K562 (cell line): ENCODE measurements around the gene ANKRD24. TPM values are rescaled to one million over a fixed set of nuclear protein-coding genes. Genes with fewer than 3 reads are reported as not detected.

Experiments used
- ATAC-seq: fragments of 200-7000 bp; cut with Tn5 transposase; 3 replicates; pipeline ENCODE4 v1.9.1; 2020; ENCODE audit warnings: moderate library complexity
- BruUV-seq: library from RNA; stranded (reverse); fragments of 400-500 nt; replicated peaks from 2 replicates; lab custom pipeline; 2021; lab: Mats Ljungman, UMichigan
- CTCF ChIA-PET: fragments of 300-600 bp; formaldehyde crosslinking; extraction: SDS; loops from one replicate; lab custom pipeline; 2021; ENCODE audit warnings: low intra/inter-chr PET ratio; lab: Yijun Ruan, JAX
- POLR2A ChIA-PET: fragments of 300-600, 350-650 bp; sonication (Branson Sonifier 250); formaldehyde crosslinking; extraction: SDS; loops from one replicate; lab custom pipeline; 2021; ENCODE audit warnings: antibody characterized with exemption, inconsistent platforms; lab: Yijun Ruan, JAX
- DNase-seq, 4 experiments: peaks; one replicate each; pipeline versions ENCODE4 v3.0.0 to v3.0.0-alpha.2; 2011 to 2018; ENCODE audit warnings: low spot score in 3 of 4, mixed read lengths in 3 of 4; ENCODE audit errors: extremely low read depth in 1 of 4
- FAIRE-seq: peaks from 2 replicates; lab custom pipeline; 2011; peaks lifted over from hg19 to GRCh38; lab: Jason Lieb, UNC
- H2AFZ ChIP-seq: 2 replicates; pipeline ENCODE4 v1.6.0; 2011; ENCODE audit warnings: low read depth, low read length, control low read depth, inconsistent platforms
- H3K27ac ChIP-seq: fragments of 200-600 bp; 3 replicates; pipeline ENCODE4 v1.8.0; 2011; ENCODE audit warnings: low read depth, mild to moderate bottlenecking, control low read depth, inconsistent platforms, low read length, moderate library complexity, mixed read lengths; ENCODE audit errors: extremely low read depth
- H3K27me3 ChIP-seq, 2 experiments: fragments of 300-600 bp in 1 of 2; 2 replicates in 1 of 2; 3 replicates in 1 of 2; pipeline versions ENCODE4 v1.6.0 to v1.8.0; 2011; ENCODE audit warnings: inconsistent platforms in 2 of 2, low read length in 2 of 2, mild to moderate bottlenecking in 1 of 2, mixed read lengths in 1 of 2, moderate library complexity in 1 of 2; ENCODE audit not compliant: control insufficient read depth in 2 of 2, insufficient read depth in 2 of 2
- H3K36me3 ChIP-seq: fragments of 300-600 bp; 3 replicates; pipeline ENCODE4 v1.8.0; 2011; ENCODE audit warnings: mild to moderate bottlenecking, low read length, inconsistent platforms; ENCODE audit not compliant: control insufficient read depth, insufficient read depth
- H3K4me1 ChIP-seq, 2 experiments: fragments of 200-600 bp in 1 of 2; replicated peaks in 1 of 2; 2 replicates in 1 of 2; 3 replicates in 1 of 2; pipeline versions ENCODE4 v1.5.1 to v1.8.0; 2011; ENCODE audit warnings: inconsistent platforms in 2 of 2, low read length in 2 of 2, mild to moderate bottlenecking in 1 of 2, mixed read lengths in 1 of 2, moderate library complexity in 1 of 2; ENCODE audit not compliant: control insufficient read depth in 2 of 2, insufficient read depth in 2 of 2
- H3K4me2 ChIP-seq: 2 replicates; pipeline ENCODE4 v1.6.1; 2011; ENCODE audit warnings: low read length, control low read depth, inconsistent platforms, mixed read lengths; ENCODE audit not compliant: insufficient read depth
- H3K4me3 ChIP-seq: fragments of 200-600 bp; sonication (generic), shearing (Covaris generic); 2 replicates; pipeline ENCODE4 v1.5.1; 2016; ENCODE audit warnings: control low read depth, inconsistent platforms
- H3K79me2 ChIP-seq: fragments of 200-600 bp; 3 replicates; pipeline ENCODE4 v1.8.0; 2011; ENCODE audit warnings: low read length, inconsistent platforms; ENCODE audit not compliant: control insufficient read depth, insufficient read depth
- H3K9ac ChIP-seq, 2 experiments: 2 replicates each; pipeline versions ENCODE4 v1.6.0 to v1.6.1; 2011; ENCODE audit warnings: low read depth in 2 of 2, low read length in 2 of 2, control low read depth in 1 of 2, inconsistent platforms in 1 of 2, mild to moderate bottlenecking in 1 of 2, mixed read lengths in 1 of 2; ENCODE audit not compliant: insufficient read depth in 1 of 2
- H3K9me1 ChIP-seq: one replicate; pipeline ENCODE4 v1.6.0; 2011; ENCODE audit warnings: inconsistent platforms, mild to moderate bottlenecking, low read length, moderate library complexity; ENCODE audit not compliant: control insufficient read depth, insufficient read depth
- H3K9me3 ChIP-seq: replicated peaks from 2 replicates; pipeline ENCODE4 v1.5.1; 2011; ENCODE audit warnings: low read depth, low read length, inconsistent platforms; ENCODE audit not compliant: control insufficient read depth, insufficient read depth
- H4K20me1 ChIP-seq: replicated peaks from 2 replicates; pipeline ENCODE4 v1.6.1; 2011; ENCODE audit warnings: low read length, inconsistent platforms, mixed read lengths; ENCODE audit not compliant: control insufficient read depth, insufficient read depth
- HMG20B ChIP-seq: fragments of 250-450 bp; sonication (Bioruptor Pico); IDR thresholded peaks from 2 replicates; pipeline ENCODE4 v1.5.0; 2021; ENCODE audit warnings: mild to moderate bottlenecking
- NBN ChIP-seq: fragments of 450-650 bp; IDR thresholded peaks from 2 replicates; pipeline ENCODE4 v1.6.1; 2016; ENCODE audit warnings: low read depth, mild to moderate bottlenecking
- NFRKB ChIP-seq: fragments of 450-650 bp; IDR thresholded peaks from 2 replicates; pipeline ENCODE4 v1.6.1; 2016; ENCODE audit warnings: low read depth
- PCBP1 ChIP-seq: fragments of 200-400 bp; formaldehyde crosslinking; IDR thresholded peaks from 2 replicates; pipeline ENCODE4 v1.6.1; 2018; ENCODE audit warnings: mild to moderate bottlenecking, low read depth, low read length; ENCODE audit not compliant: poor library complexity, severe bottlenecking
- TFAP4 ChIP-seq: sonication (generic); formaldehyde crosslinking; IDR thresholded peaks from 2 replicates; pipeline ENCODE4 v1.8.0; 2022; ENCODE audit warnings: missing genetic modification reagents, mild to moderate bottlenecking, moderate library complexity, borderline replicate concordance
- YY1 ChIP-seq, 3 experiments: IDR thresholded peaks; 2 replicates each; pipeline ENCODE4 v1.6.1; 2011; ENCODE audit warnings: low read length in 2 of 3, mild to moderate bottlenecking in 2 of 3, moderate library complexity in 2 of 3, borderline replicate concordance in 1 of 3, control low read depth in 1 of 3, low read depth in 1 of 3; ENCODE audit not compliant: insufficient read depth in 3 of 3, insufficient replicate concordance in 2 of 3, control insufficient read depth in 1 of 3, insufficient read length in 1 of 3; ENCODE audit errors: extremely low read depth in 1 of 3
- ZNF24 ChIP-seq: fragments of 450-650 bp; IDR thresholded peaks from 2 replicates; pipeline ENCODE4 v1.6.1; 2016
- ZNF318 ChIP-seq, 2 experiments: fragments of 450-650 bp; IDR thresholded peaks; 2 replicates each; pipeline ENCODE4 v1.6.1; 2016; ENCODE audit warnings: mild to moderate bottlenecking in 2 of 2, borderline replicate concordance in 1 of 2, low read depth in 1 of 2, moderate library complexity in 1 of 2
- WGBS: fragments of 100-300 bp; shearing (Covaris generic); methylation state at CpG from one replicate; pipeline ENCODE4 v1.1.6; 2016; ENCODE audit warnings: low coverage, mixed read lengths; ENCODE audit not compliant: insufficient coverage; ENCODE audit errors: missing lambda C conversion rate; 5-methylcytosine and 5-hydroxymethylcytosine counted together
- in situ Hi-C: fragments of 300-500 bp; cut with MboI; formaldehyde crosslinking; loops from 4 replicates; pipeline ENCODE4 v1.15.0; 2018; ENCODE audit warnings: inconsistent platforms, mixed read lengths
- intact Hi-C: fragments of 100-400 bp; cut with micrococcal nuclease; formaldehyde crosslinking; loops from 2 replicates; pipeline ENCODE4 v1.14.2; 2022
- polyA plus RNA-seq, 8 experiments: library from polyadenylated mRNA; depleted of rRNA in 4 of 8; stranded (reverse) in 5 of 8; unstranded in 3 of 8; fragments of >200 nt; fragmentation: Nextera tagmentation in 2 of 8; fragmentation: Illumina TruSeq in 1 of 8; extraction: Ambion mirVana in 2 of 8; extraction: Trizol in 1 of 8; gene quantifications; 2 replicates each; pipeline versions ENCODE4 v1.2.1 to v1.2.3, GENCODE V29; 2011 to 2014; ENCODE audit warnings: inconsistent platforms in 1 of 8, missing spikeins in 1 of 8
- total RNA-seq, 7 experiments: library from RNA; depleted of rRNA in 6 of 7; stranded (reverse); fragments of >200 nt in 6 of 7; fragmentation: Illumina TruSeq in 2 of 7; extraction: Trizol in 2 of 7; gene quantifications; 2 replicates each; pipeline versions ENCODE4 v1.2.1 to v1.2.3, GENCODE V29; 2011 to 2021; ENCODE audit warnings: low replicate concordance in 1 of 7

The ANKRD24 gene
- total and polyA plus RNA-seq, 9 of the 15 experiments (the other 6 are each of a cell fraction or from before 2014, with no cell fraction given) = 0.07 to 0.12 (median 0.09) TPM; not detected in 5

- ChIA-PET POLR2A (interaction anchor here (0.7 to 3.0 kb wide), 2 partner anchors 14 to 799 kb away, joined by 3 to 13 read pairs; partner anchors contain the start of gene YJU2), CTCF (interaction anchor here (0.6 kb wide), 1 partner anchor 71 kb away, joined by 3 read pairs; no protein-coding TSS in a partner anchor)
- peaks cover 12 to 27% of the 10 kb centered on the region in 2 experiments; a peak in 3 of 5 replicates for H3K27me3 ChIP-seq
- 11% methylated on average over 17 of the region's 21 CpGs for WGBS
- H3K79me2 ChIP-seq = no peaks in the 10 kb centered on the region
- 0 out of 2 replicates have a peak overlapping the region, but pooled peaks have one; percentile 1 for H3K4me3 ChIP-seq
- in situ Hi-C loops (no loop called here), intact Hi-C loops (no loop called here)
- peak overlapping the region; percentile 75 for H2AFZ ChIP-seq
- peak overlapping the region; percentile 44; the same call in 1 of the 2 replicates for H3K4me2 ChIP-seq
- H3K9me3 ChIP-seq = no peaks in the 10 kb centered on the region
- H3K36me3 ChIP-seq = no peaks in the 10 kb centered on the region
- no TSS peak for BruUV-seq
- H3K9me1 ChIP-seq = no peaks in the 10 kb centered on the region
- peak overlapping the region in 1 of 2 experiments; percentile 83; a peak in 2 of 4 replicates for H3K9ac ChIP-seq
- H3K27ac ChIP-seq = no peak overlapping the region
- 0 out of 2 replicates have a peak, but pooled peaks cover 5% of the 10 kb centered on the region for H4K20me1 ChIP-seq
- peaks cover 5 to 32% of the 10 kb centered on the region in 2 experiments; a peak in 4 of 5 replicates for H3K4me1 ChIP-seq
- ATAC-seq (peak; percentile 76), DNase-seq (peak in 2 of 4 experiments; percentile 13 to 23), FAIRE-seq (no peak)
- TF ChIP-seq YY1 (IDR thresholded peaks at IDR 0.05; ENCODE audit: borderline replicate concordance in 1 of 3, control insufficient read depth in 1 of 3, extremely low read depth in 1 of 3, insufficient read depth in 3 of 3, insufficient read length in 1 of 3, insufficient replicate concordance in 2 of 3, low read depth in 1 of 3, low read length in 2 of 3) = peak in 1 of 3 experiments; percentile 18
- TF ChIP-seq NBN = no peak
- TF ChIP-seq TFAP4 = peak; percentile 82
- TF ChIP-seq PCBP1 = peak; percentile 14
- TF ChIP-seq NFRKB = 0 out of 2 replicates have a peak, but pooled peaks have one; percentile 23
- TF ChIP-seq ZNF318 (IDR thresholded peaks at IDR 0.05; ENCODE audit: borderline replicate concordance in 1 of 2, low read depth in 1 of 2) = 0 out of 4 replicates have a peak, but pooled peaks of 1 of the 2 experiments have one; percentile 32
- no peak for TF ChIP-seq HMG20B (CRISPR knock-in tag)
- peak; percentile 100 for TF ChIP-seq ZNF24
Measured at GRCh38 chr19:4232614-4233281, 50.3 kb downstream of the ANKRD24 start.
